ENCODE data around the gene NXPH1.

DNA sequence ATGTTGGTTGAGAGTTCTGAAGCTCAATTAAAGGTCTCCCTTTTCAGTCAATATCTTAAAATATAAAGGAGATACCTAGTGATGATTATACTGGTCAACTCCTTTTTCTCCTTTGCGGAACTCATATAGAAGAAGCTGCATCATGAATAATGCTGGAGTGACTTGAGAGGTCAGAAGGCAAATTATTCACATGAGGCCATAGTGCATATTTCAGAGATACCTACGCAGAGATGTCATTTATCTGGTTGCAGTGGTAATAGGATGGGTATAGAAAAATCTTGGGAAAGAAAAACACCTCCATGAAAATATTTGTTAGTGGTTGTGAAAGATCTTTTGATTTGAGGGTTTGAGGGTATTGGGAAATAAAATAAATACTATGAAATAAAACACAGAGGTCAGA lies 47.7 kb downstream of the NXPH1 start:
- TF ChIP-seq, protein P1, sequence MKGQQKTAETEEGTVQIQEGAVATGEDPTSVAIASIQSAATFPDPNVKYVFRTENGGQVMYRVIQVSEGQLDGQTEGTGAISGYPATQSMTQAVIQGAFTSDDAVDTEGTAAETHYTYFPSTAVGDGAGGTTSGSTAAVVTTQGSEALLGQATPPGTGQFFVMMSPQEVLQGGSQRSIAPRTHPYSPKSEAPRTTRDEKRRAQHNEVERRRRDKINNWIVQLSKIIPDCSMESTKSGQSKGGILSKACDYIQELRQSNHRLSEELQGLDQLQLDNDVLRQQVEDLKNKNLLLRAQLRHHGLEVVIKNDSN (IDR thresholded peaks at IDR 0.05): no peak
- TF ChIP-seq, protein P2, sequence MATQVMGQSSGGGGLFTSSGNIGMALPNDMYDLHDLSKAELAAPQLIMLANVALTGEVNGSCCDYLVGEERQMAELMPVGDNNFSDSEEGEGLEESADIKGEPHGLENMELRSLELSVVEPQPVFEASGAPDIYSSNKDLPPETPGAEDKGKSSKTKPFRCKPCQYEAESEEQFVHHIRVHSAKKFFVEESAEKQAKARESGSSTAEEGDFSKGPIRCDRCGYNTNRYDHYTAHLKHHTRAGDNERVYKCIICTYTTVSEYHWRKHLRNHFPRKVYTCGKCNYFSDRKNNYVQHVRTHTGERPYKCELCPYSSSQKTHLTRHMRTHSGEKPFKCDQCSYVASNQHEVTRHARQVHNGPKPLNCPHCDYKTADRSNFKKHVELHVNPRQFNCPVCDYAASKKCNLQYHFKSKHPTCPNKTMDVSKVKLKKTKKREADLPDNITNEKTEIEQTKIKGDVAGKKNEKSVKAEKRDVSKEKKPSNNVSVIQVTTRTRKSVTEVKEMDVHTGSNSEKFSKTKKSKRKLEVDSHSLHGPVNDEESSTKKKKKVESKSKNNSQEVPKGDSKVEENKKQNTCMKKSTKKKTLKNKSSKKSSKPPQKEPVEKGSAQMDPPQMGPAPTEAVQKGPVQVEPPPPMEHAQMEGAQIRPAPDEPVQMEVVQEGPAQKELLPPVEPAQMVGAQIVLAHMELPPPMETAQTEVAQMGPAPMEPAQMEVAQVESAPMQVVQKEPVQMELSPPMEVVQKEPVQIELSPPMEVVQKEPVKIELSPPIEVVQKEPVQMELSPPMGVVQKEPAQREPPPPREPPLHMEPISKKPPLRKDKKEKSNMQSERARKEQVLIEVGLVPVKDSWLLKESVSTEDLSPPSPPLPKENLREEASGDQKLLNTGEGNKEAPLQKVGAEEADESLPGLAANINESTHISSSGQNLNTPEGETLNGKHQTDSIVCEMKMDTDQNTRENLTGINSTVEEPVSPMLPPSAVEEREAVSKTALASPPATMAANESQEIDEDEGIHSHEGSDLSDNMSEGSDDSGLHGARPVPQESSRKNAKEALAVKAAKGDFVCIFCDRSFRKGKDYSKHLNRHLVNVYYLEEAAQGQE (IDR thresholded peaks at IDR 0.05; ENCODE audit: low read depth): no peak
- TF ChIP-seq ZBTB7A (IDR thresholded peaks at IDR 0.05; ENCODE audit: low read depth): no peak
